HFF-Myc (cell line): Measurements from ENCODE around the gene MRPS22.

Source experiments
- DNase-seq: peaks from one replicate; pipeline ENCODE4 v3.0.0-alpha.2; 2011; ENCODE audit warnings: low read depth; ENCODE audit errors: extremely low read depth
- H3K4me3 ChIP-seq: replicated peaks from 2 replicates; pipeline ENCODE4 v1.5.1; 2011; ENCODE audit warnings: low read depth, mild to moderate bottlenecking, control low read depth, low read length
- CTCF ChIP-seq: IDR thresholded peaks from 2 replicates; pipeline ENCODE4 v1.5.1; 2012; ENCODE audit warnings: mild to moderate bottlenecking, low read depth, low read length, control low read depth; ENCODE audit errors: missing control alignments

The MRPS22 gene

GRCh38 chr3:139318826-139319225 lies 25.0 kb upstream of the MRPS22 start:
- no peak for TF ChIP-seq CTCF
- no peak for DNase-seq
- H3K4me3 ChIP-seq = no peak overlapping the region

- H3K4me3 ChIP-seq = no peak overlapping the region
- no peak for DNase-seq
- peak; percentile 68 for TF ChIP-seq CTCF
Observed at GRCh38 chr3:139319428-139320402, 24.1 kb upstream of the MRPS22 start.

- no peak for TF ChIP-seq CTCF
- H3K4me3 ChIP-seq = no peak overlapping the region
- no peak for DNase-seq
Observed at GRCh38 chr3:139320551-139321309, 23.1 kb upstream of the MRPS22 start.

- TF ChIP-seq CTCF = no peak
- no peak overlapping the region for H3K4me3 ChIP-seq
- no peak for DNase-seq
Observed at GRCh38 chr3:139322346-139322745, 21.5 kb upstream of the MRPS22 start.

GRCh38 chr3:139323146-139323545 lies 20.7 kb upstream of the MRPS22 start:
- DNase-seq = no peak
- no peak overlapping the region for H3K4me3 ChIP-seq
- TF ChIP-seq CTCF = no peak

GRCh38 chr3:139324456-139324855 lies 19.4 kb upstream of the MRPS22 start:
- DNase-seq = no peak
- H3K4me3 ChIP-seq = no peak overlapping the region
- TF ChIP-seq CTCF = no peak
